Uterus (tissue), 4 donors: ENCODE data around the gene NXPE3. TPM values are rescaled to one million over a fixed set of nuclear protein-coding genes. Genes with fewer than 3 reads are reported as not detected.

Experiments used
- DNase-seq, 2 donors: peaks; one replicate each; pipeline ENCODE4 v3.0.0-alpha.2; 2019 to 2020
- H3K27ac ChIP-seq, 2 donors: fragments of 200-600 bp; sonication (generic); 1 replicate in 1 of 2; 2 replicates in 1 of 2; pipeline ENCODE4 v1.5.1; 2016 to 2018
- H3K27me3 ChIP-seq, 2 donors: fragments of 200-600 bp; sonication (generic); one replicate each; pipeline ENCODE4 v1.5.1; 2018 to 2019; ENCODE audit warnings: control low read depth in 1 of 2
- H3K36me3 ChIP-seq, 2 donors: fragments of 200-600 bp; sonication (generic); one replicate each; pipeline ENCODE4 v1.5.1; 2019; ENCODE audit warnings: control low read depth in 1 of 2
- H3K4me1 ChIP-seq, 2 donors: fragments of 200-600 bp; sonication (generic); one replicate each; pipeline ENCODE4 v1.5.1; 2018 to 2019; ENCODE audit warnings: control low read depth in 1 of 2
- H3K4me3 ChIP-seq, 2 donors: fragments of 200-600 bp; sonication (generic); 1 replicate in 1 of 2; 2 replicates in 1 of 2; pipeline ENCODE4 v1.5.1; 2018 to 2019; ENCODE audit warnings: mild to moderate bottlenecking in 1 of 2
- H3K9me3 ChIP-seq, 2 donors: fragments of 200-600 bp; sonication (generic); one replicate each; pipeline ENCODE4 v1.5.1; 2019; ENCODE audit warnings: control low read depth in 1 of 2
- CTCF ChIP-seq, 4 experiments: fragments of 200-600 bp in 2 of 4; fragments of 450-650 bp in 2 of 4; sonication (generic) in 2 of 4; IDR thresholded peaks; one replicate each; pipeline ENCODE4 v1.5.1; 2016 to 2019; ENCODE audit warnings: antibody characterized with exemption in 4 of 4, mild to moderate bottlenecking in 2 of 4, moderate library complexity in 1 of 4
- POLR2A ChIP-seq, 2 donors: fragments of 450-650 bp; IDR thresholded peaks; one replicate each; pipeline ENCODE4 v1.6.1; 2016; ENCODE audit warnings: antibody characterized with exemption in 2 of 2, mild to moderate bottlenecking in 1 of 2, moderate library complexity in 1 of 2
- intact Hi-C: fragments of 100-400 bp; cut with DNase I; formaldehyde crosslinking; loops from one replicate; pipeline ENCODE4 v1.15.1; 2023; ENCODE audit warnings: low total_unique reads
- total RNA-seq, 4 donors: library from RNA; depleted of rRNA in 3 of 4; stranded (reverse); fragments of >200 nt in 3 of 4; gene quantifications; one replicate each; pipeline versions ENCODE4 v1.1.0 to v1.2.4, GENCODE V29; 2014 to 2023
- donor health status: DM: yes; HTN: yes; CAD: no.

The NXPE3 gene
- total RNA-seq, 4 donors from 2014 or later: 3.1 to 26.0 (median 10.3) TPM

- peak; percentile 97 to 98 for DNase-seq
- Histone ChIP-seq H3K4me3 (peak within 1 kb of the TSS; percentile 87 to 90), H3K36me3 (no peaks in the 10 kb centered on the region), H3K4me1 (peaks cover 0 to 8% of the 10 kb centered on the region in 2 donors), H3K27ac (peak within 1 kb of the TSS; percentile 94 to 98), H3K9me3 (no peaks in the 10 kb centered on the region), H3K27me3 (no peaks in the 10 kb centered on the region)
- intact Hi-C loops: no loop called here
- no peak for TF ChIP-seq CTCF (IDR thresholded peaks at IDR 0.05)
- TF ChIP-seq POLR2A (IDR thresholded peaks at IDR 0.05): peak; percentile 89 to 99
Observed at GRCh38 chr3:101848754-101849713, 70.0 kb downstream of the NXPE3 start, which contains the start of gene NFKBIZ. Gene NFKBIZ (plus strand): TSS chr3:101849514. CDS start chr3:101849629, 115 bp downstream.

- H3K36me3 ChIP-seq: no peaks in the 10 kb centered on the region
- DNase-seq: peak; percentile 39 to 59
- no peaks in the 10 kb centered on the region for H3K27me3 ChIP-seq
- peaks cover 0 to 8% of the 10 kb centered on the region in 2 donors for H3K4me1 ChIP-seq
- TF ChIP-seq POLR2A (IDR thresholded peaks at IDR 0.05) (no peak), CTCF (IDR thresholded peaks at IDR 0.05) (peak in 1 of 4 experiments; percentile 4)
- peak overlapping the region; percentile 94 to 98 for H3K27ac ChIP-seq
- peak overlapping the region; percentile 87 to 90 for H3K4me3 ChIP-seq
- intact Hi-C loops: no loop called here
- H3K9me3 ChIP-seq: no peaks in the 10 kb centered on the region
Observed at GRCh38 chr3:101849714-101850245, 70.8 kb downstream of the NXPE3 start.

- Histone ChIP-seq H3K27me3 (no peaks in the 10 kb centered on the region), H3K4me3 (peak overlapping the region; percentile 87 to 90), H3K27ac (peak overlapping the region; percentile 94 to 98), H3K4me1 (peaks cover 0 to 8% of the 10 kb centered on the region in 2 donors), H3K9me3 (no peaks in the 10 kb centered on the region), H3K36me3 (no peaks in the 10 kb centered on the region)
- TF ChIP-seq POLR2A (IDR thresholded peaks at IDR 0.05) (peak; percentile 8 to 17), CTCF (IDR thresholded peaks at IDR 0.05) (peak in 1 of 4 experiments; percentile 9)
- DNase-seq: no peak
- intact Hi-C loops: no loop called here
Observed at GRCh38 chr3:101850246-101851051, 71.4 kb downstream of the NXPE3 start.

- H3K27me3 ChIP-seq: no peaks in the 10 kb centered on the region
- TF ChIP-seq CTCF (IDR thresholded peaks at IDR 0.05) (no peak), POLR2A (IDR thresholded peaks at IDR 0.05) (no peak)
- H3K27ac ChIP-seq: peak overlapping the region; percentile 94 to 98
- no peaks in the 10 kb centered on the region for H3K36me3 ChIP-seq
- intact Hi-C loops: no loop called here
- H3K4me3 ChIP-seq: peak overlapping the region; percentile 87 to 90
- no peak for DNase-seq
- peaks cover 0 to 8% of the 10 kb centered on the region in 2 donors for H3K4me1 ChIP-seq
- H3K9me3 ChIP-seq: no peaks in the 10 kb centered on the region
Observed at GRCh38 chr3:101851072-101851770, 72.2 kb downstream of the NXPE3 start.
